Adrenal gland (tissue), 12 donors: ENCODE data around the gene INPP4A. TPM values are rescaled to one million over a fixed set of nuclear protein-coding genes. Genes with fewer than 3 reads are reported as not detected.

Source experiments
- DNase-seq, 7 donors: peaks; one replicate each; pipeline ENCODE4 v3.0.0-alpha.2; 2019 to 2020
- H3K27ac ChIP-seq, 5 donors: fragments of 200-600 bp; sonication (generic) in 4 of 5; 1 replicate in 3 of 5; 2 replicates in 2 of 5; pipeline versions ENCODE4 v1.5.1 to v1.8.0; 2016 to 2020; ENCODE audit warnings: mild to moderate bottlenecking in 1 of 5
- H3K27me3 ChIP-seq: fragments of 200-600 bp; 2 replicates; pipeline ENCODE4 v1.8.0; 2021
- H3K36me3 ChIP-seq, 2 donors: fragments of 200-600 bp; replicated peaks in 1 of 2; 1 replicate in 1 of 2; 2 replicates in 1 of 2; pipeline versions ENCODE4 v1.5.1 to v1.8.0; 2018 to 2022
- H3K4me1 ChIP-seq, 2 donors: fragments of 200-600 bp; replicated peaks in 1 of 2; 1 replicate in 1 of 2; 2 replicates in 1 of 2; pipeline versions ENCODE4 v1.5.1 to v1.8.0; 2018 to 2021
- H3K4me3 ChIP-seq, 4 donors: fragments of 200-600 bp; sonication (generic) in 3 of 4; one replicate each; pipeline ENCODE4 v1.5.1; 2016 to 2018
- H3K9me3 ChIP-seq, 3 donors: fragments of 200-600 bp; sonication (generic) in 1 of 3; replicated peaks in 1 of 3; 1 replicate in 2 of 3; 2 replicates in 1 of 3; pipeline versions ENCODE4 v1.5.1 to v1.8.0; 2016 to 2021
- CTCF ChIP-seq, 6 experiments: fragments of 450-650 bp in 4 of 6; fragments of 200-600 bp in 2 of 6; sonication (generic) in 1 of 6; IDR thresholded peaks; 1 replicate in 5 of 6; 2 replicates in 1 of 6; pipeline versions ENCODE4 v1.5.1 to v1.8.0; 2016 to 2021; ENCODE audit warnings: antibody characterized with exemption in 6 of 6, mild to moderate bottlenecking in 2 of 6, moderate library complexity in 1 of 6
- POLR2A ChIP-seq, 2 donors: fragments of 450-650 bp; IDR thresholded peaks; one replicate each; pipeline ENCODE4 v1.6.1; 2017; ENCODE audit warnings: antibody characterized with exemption in 2 of 2, mild to moderate bottlenecking in 2 of 2, moderate library complexity in 1 of 2
- WGBS, 4 donors: extraction: QIAGEN DNeasy Blood & Tissue Kit in 2 of 4; methylation state at CpG; one replicate each; pipeline versions ENCODE4 v1.1.5 to v1.1.7; 2013 to 2017; 5-methylcytosine and 5-hydroxymethylcytosine counted together
- intact Hi-C, 2 donors: fragments of 100-400 bp; cut with DNase I; formaldehyde crosslinking; loops; one replicate each; pipeline versions ENCODE4 v1.14.1 to v1.15.0; 2022 to 2023
- polyA plus RNA-seq, 3 donors: library from polyadenylated mRNA; stranded (reverse); fragments of 200-250 nt in 2 of 3; fragments of 350-450 nt in 1 of 3; fragmentation: Illumina TruSeq in 1 of 3; extraction: RNeasy Lipid Tissue Mini Kit (QIAGEN cat#74804) in 1 of 3; gene quantifications; one replicate each; pipeline ENCODE4 v1.2.3, GENCODE V29; 2013 to 2014
- total RNA-seq, 9 donors: library from RNA; depleted of rRNA in 4 of 9; stranded (reverse); fragments of >200 nt in 4 of 9; fragments of 120-200 nt in 1 of 9; fragmentation: NEBNext Ultra II Directional in 1 of 9; extraction: Animal tissue kit (Norgen Biotek cat#: 25700) in 1 of 9; gene quantifications; one replicate each; pipeline versions ENCODE4 v1.1.0 to v1.2.4, GENCODE V29; 2013 to 2023
- donor health status: healthy with polysubstance abuse.
- donor health status: Bipolar disorder and iron deficiency.
- donor health status: DM: yes; HTN: yes; CAD: no.
- donor health status: DM: no; HTN: no; CAD: no.
- donor health status: DM: no; HTN: no; CAD: no.
- donor health status: DM: yes; HTN: yes; CAD: no.

INPP4A gene
- total and polyA plus RNA-seq, 12 donors = 8.8 to 40.5 (median 27.3) TPM

GRCh38 chr2:98504381-98505109 lies 59.9 kb downstream of the INPP4A start:
- peaks cover 33 to 61% of the 10 kb centered on the region in 2 donors for H3K4me1 ChIP-seq
- no peaks in the 10 kb centered on the region for H3K36me3 ChIP-seq
- H3K9me3 ChIP-seq = no peaks in the 10 kb centered on the region
- no peak overlapping the region for H3K4me3 ChIP-seq
- peak overlapping the region; percentile 64 to 89 (median 88) for H3K27ac ChIP-seq
- DNase-seq = peak; percentile 58 to 86 (median 76)
- no peaks in the 10 kb centered on the region for H3K27me3 ChIP-seq
- intact Hi-C loops = no loop called here
- WGBS, 4 donors = 11 to 14% (median 13%) methylated on average over 8 of the region's 8 CpGs
- TF ChIP-seq POLR2A (IDR thresholded peaks at IDR 0.05) (no peak), CTCF (IDR thresholded peaks at IDR 0.05) (peak in 1 of 6 experiments; percentile 15)

- Histone ChIP-seq H3K9me3 (no peaks in the 10 kb centered on the region), H3K4me1 (peaks cover 30 to 60% of the 10 kb centered on the region in 2 donors), H3K36me3 (no peaks in the 10 kb centered on the region), H3K4me3 (no peak overlapping the region), H3K27ac (peak overlapping the region; percentile 64 to 89 (median 88)), H3K27me3 (no peaks in the 10 kb centered on the region)
- DNase-seq = peak; percentile 42 to 81 (median 67)
- 42 to 52% (median 46%) methylated on average over 7 of the region's 7 CpGs for WGBS, 4 donors
- intact Hi-C loops = no loop called here
- no peak for TF ChIP-seq CTCF (IDR thresholded peaks at IDR 0.05)
- peak in 1 of 2 donors; percentile 20 for TF ChIP-seq POLR2A (IDR thresholded peaks at IDR 0.05)
Observed at GRCh38 chr2:98505311-98505808, 60.7 kb downstream of the INPP4A start.

- H3K4me3 ChIP-seq = no peak overlapping the region
- H3K4me1 ChIP-seq = peaks cover 30 to 60% of the 10 kb centered on the region in 2 donors
- intact Hi-C loops = no loop called here
- 79 to 88% (median 83%) methylated on average over 5 to 7 of the region's 7 CpGs for WGBS, 4 donors
- H3K27me3 ChIP-seq = no peaks in the 10 kb centered on the region
- no peak for TF ChIP-seq CTCF (IDR thresholded peaks at IDR 0.05)
- no peak for TF ChIP-seq POLR2A (IDR thresholded peaks at IDR 0.05)
- H3K9me3 ChIP-seq = no peaks in the 10 kb centered on the region
- peak overlapping the region; percentile 64 to 89 (median 88) for H3K27ac ChIP-seq
- peak in 2 of 7 donors; percentile 10 to 23 for DNase-seq
- no peaks in the 10 kb centered on the region for H3K36me3 ChIP-seq
Observed at GRCh38 chr2:98505971-98506664, 61.5 kb downstream of the INPP4A start.

- TF ChIP-seq POLR2A (IDR thresholded peaks at IDR 0.05) (no peak), CTCF (IDR thresholded peaks at IDR 0.05) (no peak)
- H3K27ac ChIP-seq = peak overlapping the region in 1 of 5 donors; percentile 89
- peaks cover 30 to 60% of the 10 kb centered on the region in 2 donors for H3K4me1 ChIP-seq
- H3K36me3 ChIP-seq = no peaks in the 10 kb centered on the region
- 87 to 93% (median 92%) methylated on average over 8 of the region's 8 CpGs for WGBS, 4 donors
- intact Hi-C loops = no loop called here
- no peak overlapping the region for H3K4me3 ChIP-seq
- no peaks in the 10 kb centered on the region for H3K27me3 ChIP-seq
- DNase-seq = no peak
- no peaks in the 10 kb centered on the region for H3K9me3 ChIP-seq
Observed at GRCh38 chr2:98506881-98507280, 62.2 kb downstream of the INPP4A start.
